HG02623 (cell line): ENCODE results near the gene SLC25A45.

Experiments
- ATAC-seq: cut with Tn5 transposase; IDR thresholded peaks from one replicate; pipeline ENCODE4 v1.9.1; 2021; ENCODE audit warnings: moderate library complexity; ENCODE audit not compliant: unreplicated experiment

SLC25A45 gene, protein sequence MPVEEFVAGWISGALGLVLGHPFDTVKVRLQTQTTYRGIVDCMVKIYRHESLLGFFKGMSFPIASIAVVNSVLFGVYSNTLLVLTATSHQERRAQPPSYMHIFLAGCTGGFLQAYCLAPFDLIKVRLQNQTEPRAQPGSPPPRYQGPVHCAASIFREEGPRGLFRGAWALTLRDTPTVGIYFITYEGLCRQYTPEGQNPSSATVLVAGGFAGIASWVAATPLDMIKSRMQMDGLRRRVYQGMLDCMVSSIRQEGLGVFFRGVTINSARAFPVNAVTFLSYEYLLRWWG

DNA sequence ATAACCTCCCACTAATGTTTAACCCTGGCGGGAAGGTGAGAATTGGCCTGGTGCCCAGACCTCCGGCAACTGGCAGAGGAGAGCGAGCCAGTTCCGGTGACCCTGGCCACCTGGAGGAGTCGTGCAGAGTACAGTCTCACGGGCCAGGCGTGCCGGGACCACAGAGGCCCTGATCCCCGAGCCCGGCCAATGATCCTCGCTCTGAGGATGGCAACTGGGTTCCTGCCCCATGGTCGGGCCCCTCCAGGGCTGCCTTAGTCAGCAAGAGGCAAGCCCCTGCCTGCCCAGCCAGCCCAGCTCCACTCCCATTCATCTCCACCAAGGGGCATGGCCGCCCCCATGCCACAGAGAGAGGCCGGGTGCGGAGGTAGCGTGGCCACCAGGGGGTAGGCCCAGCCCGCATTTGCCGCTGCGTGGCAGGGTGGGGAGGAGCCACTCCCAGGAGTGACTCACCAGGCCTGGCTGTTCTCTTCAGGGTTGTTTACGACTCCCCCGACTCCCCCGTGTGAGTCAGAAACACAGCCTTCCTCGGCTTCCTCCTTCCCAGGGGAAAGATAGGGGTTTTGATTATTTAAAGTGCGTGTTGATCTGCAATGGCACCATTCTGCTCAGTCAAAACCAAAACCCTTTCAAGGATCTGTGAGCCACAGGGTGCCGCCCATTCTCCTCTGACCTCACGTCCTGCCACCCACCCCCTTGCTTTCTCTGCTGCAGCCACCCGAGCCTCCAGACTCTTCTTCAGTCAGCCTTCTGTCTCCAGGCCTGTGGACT lies at the start of gene SLC25A45:
Gene SLC25A45 (minus strand): TSS at position 614 of the 771 bp plus-strand sequence. CDS start 695 bp downstream, outside the sequence.
- peak; percentile 49 for ATAC-seq

DNA sequence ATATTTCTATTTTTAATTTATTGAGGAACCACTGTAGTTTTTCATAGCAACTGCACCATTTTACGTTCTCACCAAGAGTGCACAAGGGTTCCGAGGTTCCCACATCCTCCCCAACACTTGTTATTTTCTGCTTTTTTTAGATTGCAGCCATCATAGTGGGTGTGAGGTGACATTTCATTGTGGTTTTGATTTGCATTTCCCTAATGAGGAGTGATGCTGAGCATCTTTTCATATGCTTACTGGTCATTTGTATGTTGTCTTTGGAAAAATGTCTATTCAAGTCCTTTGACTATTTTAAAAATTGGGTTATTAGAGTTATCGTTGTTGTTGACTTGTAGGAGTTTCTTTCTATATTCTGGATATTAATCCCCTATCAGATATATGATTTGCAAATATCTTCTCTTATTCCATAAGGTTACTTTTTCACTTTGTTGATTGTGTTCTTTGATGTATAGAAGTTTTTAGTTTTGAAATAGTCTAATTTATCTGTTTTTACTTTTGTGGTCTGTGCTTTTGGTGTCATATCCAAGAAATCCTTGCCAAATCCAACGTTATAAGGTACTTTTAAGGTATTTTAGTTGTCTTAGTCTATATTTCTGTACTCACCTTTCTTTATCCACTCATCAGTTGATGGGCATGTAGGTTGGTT lies 49.1 kb upstream of the SLC25A45 start:
- ATAC-seq = no peak

DNA sequence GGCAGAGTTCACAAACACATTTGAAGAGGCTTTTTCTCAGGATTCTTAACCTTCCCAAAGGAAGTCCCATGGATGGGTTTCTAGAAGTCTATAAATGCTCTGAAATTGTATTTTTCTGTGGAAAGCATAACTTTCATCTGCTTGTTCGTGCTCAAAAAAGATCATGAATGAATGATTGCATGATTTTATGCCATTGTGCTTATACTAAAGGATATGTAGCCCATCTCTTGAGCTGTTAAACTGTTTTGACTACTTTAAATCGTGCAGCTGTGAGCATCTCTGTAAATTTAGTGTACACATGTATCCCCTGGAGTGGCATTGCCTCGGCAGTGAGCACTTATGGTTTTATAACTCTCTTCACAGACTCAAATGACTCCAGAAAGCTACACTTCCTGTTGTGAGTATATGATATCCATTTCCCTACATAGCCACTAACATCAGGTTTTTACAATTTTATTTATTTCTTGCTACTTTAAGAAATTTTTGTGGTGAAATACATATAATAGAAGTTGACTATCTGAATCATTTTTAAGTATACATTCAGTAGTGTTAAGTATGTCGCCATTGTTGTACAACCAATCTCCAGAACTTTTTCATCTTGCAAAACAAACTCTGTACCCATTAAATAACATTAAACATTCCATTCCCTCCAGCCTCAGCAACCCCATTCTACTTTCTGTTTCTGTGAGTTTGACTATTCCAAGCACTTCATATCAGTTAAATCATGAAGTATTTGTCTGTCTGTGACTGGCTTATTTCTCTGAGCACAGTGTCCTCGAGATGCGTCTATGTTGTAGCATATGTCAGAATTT lies 48.2 kb upstream of the SLC25A45 start:
- no peak for ATAC-seq

DNA sequence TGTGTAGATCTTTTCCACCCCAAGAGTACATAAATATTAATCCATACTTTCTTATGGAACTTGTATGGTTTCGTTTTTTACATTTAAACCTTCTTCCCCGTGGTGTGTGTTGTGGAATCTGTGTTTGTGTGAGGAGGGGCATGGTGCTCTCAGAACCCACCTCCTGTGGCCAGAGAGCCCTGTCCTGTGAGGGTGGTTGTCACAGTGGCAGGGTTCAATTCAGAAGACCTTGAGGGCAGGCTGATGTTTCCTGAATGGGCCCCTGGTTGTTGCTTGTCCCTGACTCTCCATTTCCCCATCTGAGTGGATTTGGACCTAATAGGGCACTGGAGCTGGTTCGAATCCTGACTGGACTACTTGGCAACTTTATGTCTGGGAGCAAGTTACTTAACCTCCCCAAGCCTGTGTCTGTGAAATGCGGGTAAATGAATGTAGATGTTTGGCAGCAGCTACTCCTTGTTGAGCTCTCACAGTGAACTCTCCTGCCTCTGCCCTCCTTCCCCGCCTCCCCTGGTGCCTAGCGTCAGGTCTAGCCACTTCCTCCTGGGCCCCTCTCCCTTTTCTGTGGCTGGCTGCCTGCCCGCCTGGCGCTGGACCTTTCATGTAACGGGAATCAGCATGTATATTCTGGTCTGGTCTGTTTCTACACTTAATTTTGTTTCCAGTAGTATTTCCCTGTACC lies 47.4 kb upstream of the SLC25A45 start:
- ATAC-seq = no peak

DNA sequence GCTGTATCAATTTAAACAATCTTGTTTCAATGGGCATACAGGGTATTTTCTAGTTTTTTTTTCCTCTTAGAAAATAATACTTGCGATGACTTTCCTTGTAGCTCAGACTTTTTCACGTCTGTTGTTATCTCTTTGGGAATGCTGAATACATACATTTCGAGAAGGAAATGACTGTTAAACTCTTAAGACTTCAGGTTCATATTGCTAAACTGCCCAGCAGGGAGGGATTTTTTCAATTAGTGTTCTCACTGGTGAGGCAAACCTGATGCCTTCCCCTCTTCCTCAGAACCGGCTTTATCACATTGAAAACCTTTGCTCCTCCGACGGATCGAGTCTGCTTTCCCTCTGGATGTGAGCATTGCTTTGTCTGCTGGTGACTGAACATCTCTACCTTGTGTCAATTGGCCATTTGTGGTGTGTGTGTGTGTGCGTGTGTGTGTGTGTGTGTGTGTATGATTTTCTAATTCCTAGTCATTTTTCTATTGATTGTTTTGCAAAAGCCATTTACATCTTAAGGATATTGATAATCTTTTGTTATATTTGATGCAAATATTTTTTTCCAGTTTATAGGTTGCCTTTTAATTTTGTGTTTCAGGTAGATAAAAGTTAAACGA lies 46.7 kb upstream of the SLC25A45 start:
- ATAC-seq = no peak

DNA sequence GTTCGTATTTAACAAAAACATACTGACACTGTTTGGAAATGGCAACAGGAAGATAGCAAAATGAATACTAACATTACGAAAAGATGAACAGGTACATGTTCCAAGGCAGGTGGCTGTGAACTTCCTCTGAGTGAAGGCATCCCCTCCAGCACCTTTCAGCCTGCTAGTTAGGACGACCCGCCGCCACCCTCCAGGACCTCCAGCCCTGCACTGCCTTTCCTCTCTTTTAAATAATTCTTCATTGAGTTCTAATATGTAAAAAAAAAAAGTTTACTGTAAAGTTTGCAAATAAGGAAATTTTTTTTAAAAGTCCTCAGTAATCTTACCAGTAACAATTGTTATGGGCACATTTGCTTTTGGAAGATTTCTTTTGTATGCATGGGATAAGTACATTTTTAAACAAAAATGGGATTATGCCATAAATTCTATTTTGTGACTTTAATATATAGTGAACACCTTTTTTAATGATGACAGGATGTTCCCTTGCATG lies 46.2 kb upstream of the SLC25A45 start:
- ATAC-seq = no peak

DNA sequence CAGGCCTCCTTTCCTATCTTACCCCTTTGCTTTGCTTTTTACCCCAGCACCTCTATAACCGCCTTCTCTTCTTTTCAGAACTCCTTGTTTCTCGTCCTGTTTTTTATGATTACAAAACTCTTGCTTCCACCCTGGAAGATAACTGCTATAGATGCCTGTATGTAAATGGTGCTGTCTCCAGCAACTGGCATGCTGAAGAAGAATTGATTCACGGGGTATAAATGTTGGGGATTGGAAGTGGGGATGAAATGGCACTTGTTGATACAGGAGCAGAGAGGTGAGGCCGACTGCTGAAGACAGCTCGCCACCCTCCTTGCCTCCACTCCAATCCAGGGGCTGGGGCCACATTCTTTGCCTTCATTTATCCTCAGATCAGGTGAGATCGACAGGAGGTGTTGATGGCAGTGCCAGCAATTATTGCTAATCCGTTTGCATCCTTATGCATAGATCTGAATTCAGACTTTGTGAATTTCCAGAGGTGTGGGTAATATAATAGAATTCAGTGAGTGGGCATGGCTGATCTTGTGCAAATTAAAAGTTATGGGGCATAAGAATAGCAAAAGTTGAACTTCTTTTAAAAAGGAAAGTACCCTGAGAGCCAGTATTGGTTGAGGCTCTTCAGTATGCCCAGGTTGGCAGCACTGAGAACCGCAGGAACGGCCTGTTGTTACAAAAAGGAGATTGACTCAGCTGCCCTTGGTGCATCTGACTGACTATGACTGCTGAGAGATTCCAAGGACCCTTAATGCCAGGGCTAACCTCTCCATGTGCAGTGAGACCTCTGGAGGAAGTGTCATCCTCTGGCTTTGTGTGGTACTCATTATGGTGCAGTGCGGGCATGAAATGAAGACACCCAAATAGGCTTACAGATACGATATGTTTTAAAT lies 45.5 kb upstream of the SLC25A45 start:
- no peak for ATAC-seq

DNA sequence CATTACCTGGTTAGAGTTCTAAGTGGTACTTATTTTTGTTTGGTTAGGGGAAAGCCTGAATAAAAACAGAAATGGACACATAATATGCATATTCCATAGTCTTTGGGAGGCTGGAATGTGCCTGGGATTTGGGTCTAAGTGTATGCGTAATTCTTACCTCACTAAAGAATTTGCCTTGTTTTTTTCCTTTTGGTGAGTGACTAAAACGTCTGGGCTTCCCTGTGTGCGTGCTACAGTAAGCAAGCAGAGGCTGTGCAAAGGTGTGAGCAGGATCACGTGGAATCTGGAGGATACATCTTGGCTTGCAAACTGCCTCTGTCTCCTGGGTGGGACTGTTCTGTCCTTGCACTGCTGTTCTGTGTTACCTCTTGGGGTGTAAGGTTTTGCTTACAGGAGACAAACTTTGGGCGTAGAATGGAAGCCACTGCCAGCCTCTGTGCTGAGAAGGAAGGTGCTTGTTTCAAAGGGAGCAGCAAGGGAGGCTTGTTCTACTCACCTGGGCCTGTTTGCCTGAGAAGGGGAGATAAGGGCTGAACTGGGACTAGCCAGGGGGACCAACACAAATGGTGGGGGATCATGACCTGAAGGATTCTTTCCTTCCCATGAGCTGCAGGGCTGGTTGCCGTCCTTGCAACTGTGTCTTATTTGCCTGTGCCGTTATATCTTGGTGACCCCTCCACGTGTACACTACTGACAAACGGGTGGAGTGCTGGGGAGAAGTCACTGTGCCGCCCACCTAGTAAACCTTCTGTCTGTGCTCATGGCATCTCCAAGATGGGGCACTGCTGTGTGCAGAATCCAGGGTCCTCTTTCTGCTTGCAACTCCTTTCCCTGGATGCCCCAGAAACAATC lies 44.6 kb upstream of the SLC25A45 start:
- no peak for ATAC-seq

DNA sequence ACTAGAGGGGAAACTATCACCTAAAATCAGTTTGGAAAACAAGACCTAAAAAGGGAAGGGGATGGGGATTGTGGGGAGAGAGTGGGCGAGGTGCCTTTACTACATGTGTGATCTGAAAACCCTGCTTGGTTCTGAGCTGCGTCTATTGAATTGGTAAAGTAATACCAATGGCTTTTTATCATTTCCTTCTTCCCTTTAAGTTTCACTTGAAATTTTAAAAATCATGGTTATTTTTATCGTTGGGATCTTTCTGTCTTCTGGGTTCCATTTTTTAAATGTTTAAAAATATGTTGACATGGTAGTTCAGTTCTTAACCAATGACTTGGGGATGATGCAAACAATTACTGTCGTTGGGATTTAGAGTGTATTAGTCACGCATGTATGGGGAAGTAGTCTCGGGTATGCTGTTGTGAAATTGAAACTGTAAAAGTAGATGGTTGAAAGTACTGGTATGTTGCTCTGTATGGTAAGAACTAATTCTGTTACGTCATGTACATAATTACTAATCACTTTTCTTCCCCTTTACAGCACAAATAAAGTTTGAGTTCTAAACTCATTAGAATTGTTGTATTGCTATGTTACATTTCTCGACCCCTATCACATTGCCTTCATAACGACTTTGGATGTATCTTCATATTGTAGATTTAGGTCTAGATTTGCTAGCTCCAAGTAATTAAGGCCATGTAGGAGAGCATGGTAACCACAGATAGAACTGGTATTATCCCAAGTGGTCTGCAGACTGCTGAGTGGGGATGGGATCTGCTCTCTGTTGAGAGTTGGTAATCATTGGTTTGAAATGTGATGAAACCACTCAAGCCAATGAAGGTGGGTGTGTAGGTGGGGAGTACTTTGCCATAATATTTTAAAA lies 43.8 kb upstream of the SLC25A45 start:
- no peak for ATAC-seq

DNA sequence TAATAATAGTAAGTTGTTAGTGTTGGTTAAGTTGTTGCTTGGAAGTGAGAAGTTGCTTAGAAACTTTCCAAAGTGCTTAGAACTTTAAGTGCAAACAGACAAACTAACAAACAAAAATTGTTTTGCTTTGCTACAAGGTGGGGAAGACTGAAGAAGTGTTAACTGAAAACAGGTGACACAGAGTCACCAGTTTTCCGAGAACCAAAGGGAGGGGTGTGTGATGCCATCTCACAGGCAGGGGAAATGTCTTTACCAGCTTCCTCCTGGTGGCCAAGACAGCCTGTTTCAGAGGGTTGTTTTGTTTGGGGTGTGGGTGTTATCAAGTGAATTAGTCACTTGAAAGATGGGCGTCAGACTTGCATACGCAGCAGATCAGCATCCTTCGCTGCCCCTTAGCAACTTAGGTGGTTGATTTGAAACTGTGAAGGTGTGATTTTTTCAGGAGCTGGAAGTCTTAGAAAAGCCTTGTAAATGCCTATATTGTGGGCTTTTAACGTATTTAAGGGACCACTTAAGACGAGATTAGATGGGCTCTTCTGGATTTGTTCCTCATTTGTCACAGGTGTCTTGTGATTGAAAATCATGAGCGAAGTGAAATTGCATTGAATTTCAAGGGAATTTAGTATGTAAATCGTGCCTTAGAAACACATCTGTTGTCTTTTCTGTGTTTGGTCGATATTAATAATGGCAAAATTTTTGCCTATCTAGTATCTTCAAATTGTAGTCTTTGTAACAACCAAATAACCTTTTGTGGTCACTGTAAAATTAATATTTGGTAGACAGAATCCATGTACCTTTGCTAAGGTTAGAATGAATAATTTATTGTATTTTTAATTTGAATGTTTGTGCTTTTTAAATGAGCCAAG lies 42.9 kb upstream of the SLC25A45 start:
- ATAC-seq = no peak

DNA sequence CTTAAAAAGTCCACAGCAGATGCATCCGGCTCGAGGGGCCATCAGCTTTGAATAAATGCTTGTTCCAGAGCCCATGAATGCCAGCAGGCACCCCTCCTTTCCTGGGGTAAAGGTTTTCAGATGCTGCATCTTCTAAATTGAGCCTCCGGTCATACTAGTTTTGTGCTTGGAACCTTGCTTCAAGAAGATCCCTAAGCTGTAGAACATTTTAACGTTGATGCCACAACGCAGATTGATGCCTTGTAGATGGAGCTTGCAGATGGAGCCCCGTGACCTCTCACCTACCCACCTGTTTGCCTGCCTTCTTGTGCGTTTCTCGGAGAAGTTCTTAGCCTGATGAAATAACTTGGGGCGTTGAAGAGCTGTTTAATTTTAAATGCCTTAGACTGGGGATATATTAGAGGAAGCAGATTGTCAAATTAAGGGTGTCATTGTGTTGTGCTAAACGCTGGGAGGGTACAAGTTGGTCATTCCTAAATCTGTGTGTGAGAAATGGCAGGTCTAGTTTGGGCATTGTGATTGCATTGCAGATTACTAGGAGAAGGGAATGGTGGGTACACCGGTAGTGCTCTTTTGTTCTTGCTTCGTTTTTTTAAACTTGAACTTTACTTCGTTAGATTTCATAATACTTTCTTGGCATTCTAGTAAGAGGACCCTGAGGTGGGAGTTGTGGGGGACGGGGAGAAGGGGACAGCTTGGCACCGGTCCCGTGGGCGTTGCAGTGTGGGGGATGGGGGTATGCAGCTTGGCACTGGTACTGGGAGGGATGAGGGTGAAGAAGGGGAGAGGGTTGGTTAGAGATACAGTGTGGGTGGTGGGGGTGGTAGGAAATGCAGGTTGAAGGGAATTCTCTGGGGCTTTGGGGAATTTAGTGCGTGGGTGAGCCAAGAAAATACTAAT lies 42.0 kb upstream of the SLC25A45 start:
- ATAC-seq = no peak

DNA sequence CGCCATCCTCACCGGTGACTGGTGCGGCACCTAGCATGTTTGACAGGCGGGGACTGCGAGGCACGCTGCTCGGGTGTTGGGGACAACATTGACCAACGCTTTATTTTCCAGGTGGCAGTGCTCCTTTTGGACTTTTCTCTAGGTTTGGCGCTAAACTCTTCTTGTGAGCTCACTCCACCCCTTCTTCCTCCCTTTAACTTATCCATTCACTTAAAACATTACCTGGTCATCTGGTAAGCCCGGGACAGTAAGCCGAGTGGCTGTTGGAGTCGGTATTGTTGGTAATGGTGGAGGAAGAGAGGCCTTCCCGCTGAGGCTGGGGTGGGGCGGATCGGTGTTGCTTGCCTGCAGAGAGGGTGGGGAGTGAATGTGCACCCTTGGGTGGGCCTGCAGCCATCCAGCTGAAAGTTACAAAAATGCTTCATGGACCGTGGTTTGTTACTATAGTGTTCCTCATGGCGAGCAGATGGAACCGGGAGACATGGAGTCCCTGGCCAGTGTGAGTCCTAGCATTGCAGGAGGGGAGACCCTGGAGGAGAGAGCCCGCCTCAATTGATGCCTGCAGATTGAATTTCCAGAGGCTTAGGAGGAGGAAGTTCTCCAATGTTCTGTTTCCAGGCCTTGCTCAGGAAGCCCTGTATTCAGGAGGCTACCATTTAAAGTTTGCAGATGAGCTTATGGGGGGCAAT lies 41.2 kb upstream of the SLC25A45 start:
- no peak for ATAC-seq

DNA sequence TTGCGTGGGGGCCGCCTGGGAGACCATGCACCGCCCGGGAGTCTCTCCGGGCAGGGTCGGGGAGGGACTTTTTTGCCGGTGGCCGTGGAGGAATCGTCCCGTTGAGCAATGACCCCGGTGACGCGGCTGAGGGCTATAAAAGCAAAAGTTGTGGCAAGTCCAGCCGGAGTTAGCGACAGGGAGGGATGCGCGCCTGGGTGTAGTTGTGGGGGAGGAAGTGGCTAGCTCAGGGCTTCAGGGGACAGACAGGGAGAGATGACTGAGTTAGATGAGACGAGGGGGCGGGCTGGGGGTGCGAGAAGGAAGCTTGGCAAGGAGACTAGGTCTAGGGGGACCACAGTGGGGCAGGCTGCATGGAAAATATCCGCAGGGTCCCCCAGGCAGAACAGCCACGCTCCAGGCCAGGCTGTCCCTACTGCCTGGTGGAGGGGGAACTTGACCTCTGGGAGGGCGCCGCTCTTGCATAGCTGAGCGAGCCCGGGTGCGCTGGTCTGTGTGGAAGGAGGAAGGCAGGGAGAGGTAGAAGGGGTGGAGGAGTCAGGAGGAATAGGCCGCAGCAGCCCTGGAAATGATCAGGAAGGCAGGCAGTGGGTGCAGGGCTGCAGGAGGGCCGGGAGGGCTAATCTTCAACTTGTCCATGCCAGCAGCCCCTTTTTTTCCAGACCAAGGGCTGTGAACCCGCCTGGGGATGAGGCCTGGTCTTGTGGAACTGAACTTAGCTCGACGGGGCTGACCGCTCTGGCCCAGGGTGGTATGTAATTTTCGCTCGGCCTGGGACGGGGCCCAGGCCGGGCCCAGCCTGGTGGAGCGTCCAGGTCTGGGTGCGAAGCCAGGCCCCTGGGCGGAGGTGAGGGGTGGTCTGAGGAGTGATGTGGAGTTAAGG lies 40.4 kb upstream of the SLC25A45 start, which contains the start of gene NEAT1:
Gene NEAT1 (plus strand): TSS at position 166 of the 883 bp plus-strand sequence.
- no peak for ATAC-seq
